ENCODE data around the gene MESP1. TPM values are rescaled to one million over a fixed set of nuclear protein-coding genes. Genes with fewer than 3 reads are reported as not detected.
"Not testable (repeated sequence)": the region's sequence is repeated elsewhere in the genome, so short reads cannot be mapped to it uniquely, and the experiment has no call there.

The MESP1 gene
- total and polyA plus RNA-seq, 2 experiments from 2014 or later: 0.50 to 2.7 TPM

DNA sequence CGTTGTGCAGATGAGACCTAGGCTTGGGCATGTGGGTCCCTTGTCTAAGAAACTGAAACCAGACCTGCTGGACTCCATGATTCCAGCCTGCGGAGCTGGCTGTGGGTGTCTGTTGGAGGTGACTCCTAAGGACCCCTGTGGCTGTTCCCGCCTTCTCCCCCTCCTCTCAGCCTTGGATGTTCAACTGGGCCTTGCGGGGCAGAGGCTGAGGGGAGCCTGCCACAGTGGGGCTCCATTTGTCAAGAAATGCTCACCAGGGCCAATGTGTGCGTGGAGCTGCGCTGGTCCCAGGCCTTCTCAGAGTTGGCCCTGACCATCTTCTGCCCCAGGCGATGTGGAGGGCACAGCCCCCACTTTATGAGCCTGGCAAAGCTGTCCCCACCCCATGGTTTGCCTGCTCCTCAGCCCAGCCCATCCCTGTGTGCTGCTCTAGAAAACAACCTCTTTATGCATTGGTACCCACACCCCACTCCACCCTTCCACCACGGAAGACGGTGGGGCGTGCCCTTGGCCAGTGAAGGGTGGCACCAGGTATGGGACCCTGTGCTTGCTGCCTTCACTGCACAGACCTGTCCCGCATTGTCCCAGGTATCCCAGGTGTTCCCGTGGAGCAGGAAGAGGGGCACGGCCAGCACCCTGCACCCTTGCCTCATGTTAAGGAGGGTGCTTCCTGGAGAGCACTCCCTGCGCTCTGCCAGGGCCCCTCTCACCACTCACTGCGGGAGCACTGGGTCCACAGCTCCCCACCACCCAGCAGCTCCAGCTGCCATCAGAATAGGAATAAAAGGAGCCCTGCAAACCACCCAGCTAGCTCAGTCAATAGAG is 33.0 kb upstream of the MESP1 start:
- no peak for DNase-seq (ENCODE audit: low spot score)
- no peaks in the 10 kb centered on the region for H3K79me2 ChIP-seq
- H3K27ac ChIP-seq: peak overlapping the region; percentile 76
- H3K4me3 ChIP-seq: no peak overlapping the region
- H3K9me3 ChIP-seq (ENCODE audit: low read depth): peaks cover 3% of the 10 kb centered on the region
- TF ChIP-seq EZH2 (IDR thresholded peaks at IDR 0.05; ENCODE audit: borderline replicate concordance): no peak
- no peak for TF ChIP-seq EZH2phosphoT487 (IDR thresholded peaks at IDR 0.05; ENCODE audit: low read depth, severe bottlenecking, unreplicated experiment)
- TF ChIP-seq, protein P1, sequence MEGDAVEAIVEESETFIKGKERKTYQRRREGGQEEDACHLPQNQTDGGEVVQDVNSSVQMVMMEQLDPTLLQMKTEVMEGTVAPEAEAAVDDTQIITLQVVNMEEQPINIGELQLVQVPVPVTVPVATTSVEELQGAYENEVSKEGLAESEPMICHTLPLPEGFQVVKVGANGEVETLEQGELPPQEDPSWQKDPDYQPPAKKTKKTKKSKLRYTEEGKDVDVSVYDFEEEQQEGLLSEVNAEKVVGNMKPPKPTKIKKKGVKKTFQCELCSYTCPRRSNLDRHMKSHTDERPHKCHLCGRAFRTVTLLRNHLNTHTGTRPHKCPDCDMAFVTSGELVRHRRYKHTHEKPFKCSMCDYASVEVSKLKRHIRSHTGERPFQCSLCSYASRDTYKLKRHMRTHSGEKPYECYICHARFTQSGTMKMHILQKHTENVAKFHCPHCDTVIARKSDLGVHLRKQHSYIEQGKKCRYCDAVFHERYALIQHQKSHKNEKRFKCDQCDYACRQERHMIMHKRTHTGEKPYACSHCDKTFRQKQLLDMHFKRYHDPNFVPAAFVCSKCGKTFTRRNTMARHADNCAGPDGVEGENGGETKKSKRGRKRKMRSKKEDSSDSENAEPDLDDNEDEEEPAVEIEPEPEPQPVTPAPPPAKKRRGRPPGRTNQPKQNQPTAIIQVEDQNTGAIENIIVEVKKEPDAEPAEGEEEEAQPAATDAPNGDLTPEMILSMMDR (IDR thresholded peaks at IDR 0.05; ENCODE audit: poor library complexity): no peak
- H2AFZ ChIP-seq: no peak overlapping the region
- no peaks in the 10 kb centered on the region for H4K20me1 ChIP-seq (ENCODE audit: insufficient read depth, poor library complexity, severe bottlenecking)
- peak overlapping the region; percentile 54 for H3K4me2 ChIP-seq
- WGBS (ENCODE audit: low lambda C conversion rate, missing lambda C conversion rate): 84% methylated on average over 15 of the region's 15 CpGs
- no peaks in the 10 kb centered on the region for H3K9me2 ChIP-seq (replicated peaks; ENCODE audit: insufficient read depth)
- peaks cover 34% of the 10 kb centered on the region for H3K4me1 ChIP-seq (ENCODE audit: insufficient read depth)
- H3K27me3 ChIP-seq: no peaks in the 10 kb centered on the region
- H3K36me3 ChIP-seq (replicated peaks; ENCODE audit: insufficient read depth, low read depth): no peaks in the 10 kb centered on the region

DNA sequence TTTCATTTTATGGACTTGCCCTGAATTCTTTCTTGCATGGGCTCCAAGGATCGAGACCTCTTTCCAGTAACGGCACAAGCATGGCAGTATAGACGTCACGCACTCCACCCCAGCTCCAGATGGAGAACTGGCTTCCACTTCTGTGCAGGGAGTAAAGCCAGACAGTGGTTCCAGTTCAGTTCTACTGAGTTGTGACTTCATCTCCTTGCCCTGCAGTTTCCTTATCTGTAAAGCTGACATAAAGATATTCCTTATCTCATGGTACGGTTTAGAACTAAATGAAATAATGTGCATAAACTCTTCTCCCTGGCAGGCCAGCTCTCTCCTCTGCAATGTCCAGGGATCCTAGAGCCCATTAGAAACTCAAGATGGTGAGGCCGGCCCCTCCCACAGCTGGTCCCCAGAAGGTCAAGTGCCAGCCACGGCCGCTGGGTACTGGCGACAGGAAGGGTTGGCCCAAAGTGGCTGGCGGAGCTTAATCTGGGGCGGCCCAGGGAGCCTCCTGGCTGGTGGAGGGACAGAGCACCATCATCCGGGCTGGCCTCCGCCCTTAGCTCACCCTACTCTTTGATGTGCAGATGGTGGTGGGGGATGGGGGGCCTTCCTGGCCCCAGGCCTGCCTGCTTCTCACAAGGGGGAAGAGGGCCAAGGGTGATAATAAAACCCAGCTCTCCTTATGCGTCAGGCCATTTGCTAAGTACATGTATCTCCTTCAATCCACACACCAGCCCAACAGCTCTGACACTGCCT is 32.2 kb upstream of the MESP1 start:
- H3K27ac ChIP-seq: peak overlapping the region; percentile 76

DNA sequence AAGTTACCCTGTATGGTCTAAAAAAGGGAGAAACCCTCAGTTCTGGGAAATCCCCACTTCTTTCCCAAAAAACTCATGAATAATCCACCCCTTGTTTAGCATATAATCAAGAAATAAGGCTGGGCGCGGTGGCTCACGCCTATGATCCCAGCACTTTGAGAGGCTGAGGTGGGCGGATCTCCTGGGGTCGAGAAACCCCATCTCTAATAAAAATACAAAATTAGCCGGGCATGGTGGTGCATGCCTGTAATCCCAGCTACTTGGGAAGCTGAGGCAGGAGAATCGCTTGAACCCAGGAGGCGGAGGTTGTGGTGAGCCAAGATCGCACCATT is 31.5 kb upstream of the MESP1 start:
- peaks cover 34% of the 10 kb centered on the region for H3K4me1 ChIP-seq (ENCODE audit: insufficient read depth)
- not testable (repeated sequence) for H3K79me2 ChIP-seq; H4K20me1 ChIP-seq (ENCODE audit: insufficient read depth, poor library complexity, severe bottlenecking); H3K27me3 ChIP-seq; H2AFZ ChIP-seq; H3K9me3 ChIP-seq (ENCODE audit: low read depth); H3K9me2 ChIP-seq (replicated peaks; ENCODE audit: insufficient read depth); H3K36me3 ChIP-seq (replicated peaks; ENCODE audit: insufficient read depth, low read depth); DNase-seq (ENCODE audit: low spot score); H3K4me3 ChIP-seq
- WGBS (ENCODE audit: low lambda C conversion rate, missing lambda C conversion rate): 92% methylated on average over 9 of the region's 9 CpGs
- peak overlapping the region; percentile 76 for H3K27ac ChIP-seq
- H3K4me2 ChIP-seq: peak overlapping the region; percentile 54

More for the DNA sequence above, 32.2 kb upstream of the MESP1 start:
- no peaks in the 10 kb centered on the region for H3K79me2 ChIP-seq
- WGBS (ENCODE audit: low lambda C conversion rate, missing lambda C conversion rate): 51% methylated on average over 14 of the region's 14 CpGs
- peak; percentile 66 for DNase-seq (ENCODE audit: low spot score)
- H3K4me2 ChIP-seq: peak overlapping the region; percentile 54
- H3K9me2 ChIP-seq (replicated peaks; ENCODE audit: insufficient read depth): no peaks in the 10 kb centered on the region
- no peaks in the 10 kb centered on the region for H3K36me3 ChIP-seq (replicated peaks; ENCODE audit: insufficient read depth, low read depth)
- no peaks in the 10 kb centered on the region for H3K27me3 ChIP-seq
- H3K4me3 ChIP-seq: no peak overlapping the region
- TF ChIP-seq EZH2phosphoT487 (IDR thresholded peaks at IDR 0.05; ENCODE audit: low read depth, severe bottlenecking, unreplicated experiment) (no peak), EZH2 (IDR thresholded peaks at IDR 0.05; ENCODE audit: borderline replicate concordance) (no peak)
- TF ChIP-seq, protein P1 (IDR thresholded peaks at IDR 0.05; ENCODE audit: poor library complexity): no peak
- no peak overlapping the region for H2AFZ ChIP-seq
- H3K9me3 ChIP-seq (ENCODE audit: low read depth): peaks cover 2% of the 10 kb centered on the region
- peaks cover 34% of the 10 kb centered on the region for H3K4me1 ChIP-seq (ENCODE audit: insufficient read depth)
- no peaks in the 10 kb centered on the region for H4K20me1 ChIP-seq (ENCODE audit: insufficient read depth, poor library complexity, severe bottlenecking)
